HepG2 (cell line): ENCODE data around the gene OR2F1. TPM values are rescaled to one million over a fixed set of nuclear protein-coding genes. Genes with fewer than 3 reads are reported as not detected.

Experiments used
- ATAC-seq: fragments of 200-7000 bp; cut with Tn5 transposase; 3 replicates; pipeline ENCODE4 v1.9.1; 2020; ENCODE audit warnings: mild to moderate bottlenecking, moderate library complexity
- BruUV-seq: library from RNA; stranded (reverse); fragments of 400-500 nt; replicated peaks from 2 replicates; lab custom pipeline; 2021; lab: Mats Ljungman, UMichigan
- CTCF ChIA-PET: fragments of 300-600 bp; formaldehyde crosslinking; extraction: SDS; loops from one replicate; lab custom pipeline; 2021; ENCODE audit warnings: low total read pairs, inconsistent platforms, low intra/inter-chr PET ratio; lab: Yijun Ruan, JAX
- POLR2A ChIA-PET: fragments of 350-600 bp; sonication (Branson Sonifier 250); formaldehyde crosslinking; loops from one replicate; lab custom pipeline; 2020; ENCODE audit warnings: antibody characterized with exemption, inconsistent platforms; lab: Yijun Ruan, JAX
- DNase-seq: peaks from one replicate; pipeline ENCODE4 v3.0.0-alpha.2; 2015; ENCODE audit warnings: low spot score
- FAIRE-seq: peaks from 3 replicates; lab custom pipeline; 2011; peaks lifted over from hg19 to GRCh38; lab: Jason Lieb, UNC
- H2AFZ ChIP-seq: one replicate; pipeline ENCODE4 v1.6.1; 2011; ENCODE audit warnings: low read length, inconsistent platforms
- H3K27ac ChIP-seq: fragments of 300-600 bp; 3 replicates; pipeline ENCODE4 v1.8.0; 2011; ENCODE audit warnings: mixed run types, mild to moderate bottlenecking, mixed read lengths, low read length, inconsistent platforms; ENCODE audit not compliant: insufficient read depth; ENCODE audit errors: extremely low read length
- H3K27me3 ChIP-seq, 2 experiments: fragments of 200-600 bp in 1 of 2; 2 replicates in 1 of 2; 3 replicates in 1 of 2; pipeline versions ENCODE4 v1.6.0 to v1.8.0; 2011; ENCODE audit warnings: low read length in 2 of 2, mild to moderate bottlenecking in 2 of 2, moderate library complexity in 2 of 2, inconsistent platforms in 1 of 2; ENCODE audit not compliant: insufficient read depth in 2 of 2, control insufficient read depth in 1 of 2
- H3K36me3 ChIP-seq, 2 experiments: fragments of 200-600 bp in 1 of 2; replicated peaks in 1 of 2; 2 replicates in 1 of 2; 3 replicates in 1 of 2; pipeline versions ENCODE4 v1.5.1 to v1.8.0; 2011; ENCODE audit warnings: low read length in 2 of 2, inconsistent platforms in 1 of 2; ENCODE audit not compliant: insufficient read depth in 2 of 2, control insufficient read depth in 1 of 2
- H3K4me1 ChIP-seq: 2 replicates; pipeline ENCODE4 v1.5.1; 2012; ENCODE audit warnings: low read length, inconsistent platforms; ENCODE audit not compliant: insufficient read depth
- H3K4me2 ChIP-seq: 2 replicates; pipeline ENCODE4 v1.6.0; 2011; ENCODE audit warnings: low read depth, low read length, inconsistent platforms
- H3K4me3 ChIP-seq, 3 experiments: fragments of 200-600 bp in 1 of 3; sonication (generic), shearing (Covaris generic) in 1 of 3; replicated peaks in 1 of 3; 2 replicates each; pipeline ENCODE4 v1.5.1; 2011 to 2016; ENCODE audit warnings: low read length in 3 of 3, inconsistent platforms in 2 of 3, low read depth in 2 of 3, mild to moderate bottlenecking in 2 of 3, control low read depth in 1 of 3, mixed read lengths in 1 of 3; ENCODE audit not compliant: insufficient read depth in 1 of 3
- H3K79me2 ChIP-seq: one replicate; pipeline ENCODE4 v1.6.1; 2011; ENCODE audit warnings: low read length, inconsistent platforms; ENCODE audit not compliant: insufficient read depth
- H3K9ac ChIP-seq: 2 replicates; pipeline ENCODE4 v1.6.0; 2011; ENCODE audit warnings: mild to moderate bottlenecking, low read depth, low read length, inconsistent platforms; ENCODE audit not compliant: insufficient read depth
- H3K9me3 ChIP-seq: 2 replicates; pipeline ENCODE4 v1.5.1; 2012; ENCODE audit warnings: mild to moderate bottlenecking, low read length
- H4K20me1 ChIP-seq: 2 replicates; pipeline ENCODE4 v1.6.0; 2011; ENCODE audit warnings: inconsistent platforms, mild to moderate bottlenecking, low read length, moderate library complexity; ENCODE audit not compliant: insufficient read depth
- ATAD3A ChIP-seq: sonication (generic); formaldehyde crosslinking; IDR thresholded peaks from 2 replicates; pipeline ENCODE4 v1.4.0; 2020; ENCODE audit warnings: missing genetic modification reagents
- BCLAF1 ChIP-seq: fragments of 450-650 bp; IDR thresholded peaks from 2 replicates; pipeline ENCODE4 v1.6.1; 2017; ENCODE audit warnings: mild to moderate bottlenecking
- HMG20B ChIP-seq: conservative IDR thresholded peaks from 2 replicates; pipeline ENCODE4 v1.6.1; 2016; ENCODE audit warnings: missing genetic modification reagents, missing compliant biosample characterization
- HOXA3 ChIP-seq: sonication (generic); formaldehyde crosslinking; IDR thresholded peaks from 2 replicates; pipeline ENCODE4 v1.5.0; 2020; ENCODE audit warnings: missing genetic modification reagents
- MIER2 ChIP-seq: IDR thresholded peaks from 2 replicates; pipeline ENCODE4 v1.6.1; 2016; ENCODE audit warnings: missing biosample characterization, missing genetic modification reagents
- NPAS2 ChIP-seq: sonication (generic); formaldehyde crosslinking; IDR thresholded peaks from 2 replicates; pipeline ENCODE4 v1.8.0; 2022; ENCODE audit warnings: mild to moderate bottlenecking, missing genetic modification reagents, borderline replicate concordance
- NR2C2 ChIP-seq: sonication (generic); formaldehyde crosslinking; IDR thresholded peaks from 2 replicates; pipeline ENCODE4 v1.4.0; 2020; ENCODE audit warnings: missing genetic modification reagents, mild to moderate bottlenecking, moderate library complexity, borderline replicate concordance
- POGK ChIP-seq: sonication (generic); formaldehyde crosslinking; conservative IDR thresholded peaks from 2 replicates; pipeline ENCODE4 v1.8.0; 2022; ENCODE audit warnings: mild to moderate bottlenecking, moderate library complexity, missing genetic modification reagents
- RAD21 ChIP-seq: fragments of 450-650 bp; formaldehyde crosslinking; IDR thresholded peaks from 2 replicates; pipeline ENCODE4 v1.5.0; 2020; ENCODE audit warnings: mild to moderate bottlenecking
- SSRP1 ChIP-seq: IDR thresholded peaks from 2 replicates; pipeline ENCODE4 v1.6.1; 2016; ENCODE audit warnings: control low read depth
- TBX2 ChIP-seq: sonication (generic); formaldehyde crosslinking; IDR thresholded peaks from 2 replicates; pipeline ENCODE4 v1.5.0; 2020; ENCODE audit warnings: missing genetic modification reagents, mild to moderate bottlenecking, borderline replicate concordance
- YY1 ChIP-seq: IDR thresholded peaks from 2 replicates; pipeline ENCODE4 v1.6.1; 2011; ENCODE audit warnings: low read length, low read depth, moderate library complexity, mild to moderate bottlenecking; ENCODE audit not compliant: insufficient read depth, insufficient replicate concordance
- ZNF44 ChIP-seq: sonication (generic); formaldehyde crosslinking; IDR thresholded peaks from 2 replicates; pipeline ENCODE4 v1.5.1; 2020; ENCODE audit warnings: mild to moderate bottlenecking, missing genetic modification reagents
- ZNF564 ChIP-seq: sonication (generic); formaldehyde crosslinking; IDR thresholded peaks from 2 replicates; pipeline ENCODE4 v1.8.1; 2023; ENCODE audit warnings: mild to moderate bottlenecking, missing genetic modification reagents
- ZNF703 ChIP-seq: sonication (generic); formaldehyde crosslinking; IDR thresholded peaks from 2 replicates; pipeline ENCODE4 v1.5.1; 2020; ENCODE audit warnings: missing genetic modification reagents, mild to moderate bottlenecking, moderate library complexity, borderline replicate concordance
- WGBS: methylation state at CpG from one replicate; pipeline ENCODE4 v1.1.6; 2017; ENCODE audit warnings: low lambda C conversion rate; 5-methylcytosine and 5-hydroxymethylcytosine counted together
- in situ Hi-C: cut with HindIII; loops from 2 replicates; pipeline ENCODE4 v1.10.0; 2017; ENCODE audit warnings: low pct_unique_long_range_greater_than_20kb; ENCODE audit not compliant: extremely low pct_ligation_motif_present
- intact Hi-C: fragments of 100-400 bp; cut with micrococcal nuclease; formaldehyde crosslinking; loops from one replicate; pipeline ENCODE4 v1.10.0; 2022; ENCODE audit not compliant: unreplicated experiment
- polyA plus RNA-seq, 8 experiments: library from polyadenylated mRNA; depleted of rRNA in 3 of 8; stranded (reverse) in 7 of 8; unstranded in 1 of 8; fragments of >200 nt; fragmentation: Illumina TruSeq in 4 of 8; extraction: Trizol in 4 of 8; gene quantifications; 2 replicates each; pipeline versions ENCODE4 v1.2.1 to v1.2.3, GENCODE V29; 2011 to 2016; ENCODE audit warnings: low read depth in 4 of 8, missing spikeins in 1 of 8, mixed read lengths in 1 of 8; ENCODE audit not compliant: insufficient read depth in 1 of 8
- total RNA-seq, 5 experiments: library from RNA; depleted of rRNA; stranded (reverse); fragments of >200 nt; fragmentation: Illumina TruSeq; extraction: Trizol; gene quantifications; 2 replicates each; pipeline ENCODE4 v1.2.3, GENCODE V29; 2016; ENCODE audit warnings: low read depth in 1 of 5

OR2F1 gene
- total and polyA plus RNA-seq, 2 of the 13 experiments (the other 11 are each of a cell fraction or from before 2014, with no cell fraction given), result 0.36 to 1.5 TPM

GRCh38 chr7:143978585-143978984 lies 23.9 kb downstream of the OR2F1 start (continued):
- TF ChIP-seq RAD21 (CRISPR knock-in tag), result no peak
- no peak for TF ChIP-seq MIER2 (CRISPR knock-in tag)
- TF ChIP-seq HOXA3 (CRISPR knock-in tag), result no peak

- DNase-seq, result peak; percentile 35
- H3K4me2 ChIP-seq, result no peak overlapping the region
These were observed 24.7 kb downstream of the OR2F1 start for GRCh38 chr7:143979359-143979758.

More at GRCh38 chr7:143979359-143979758, 24.7 kb downstream of the OR2F1 start:
- ChIA-PET POLR2A (no interaction called here), CTCF (no interaction called here)
- H3K36me3 ChIP-seq, result no peaks in the 10 kb centered on the region
- FAIRE-seq (no peak), ATAC-seq (no peak)
- H3K27ac ChIP-seq, result no peak overlapping the region
- no peak overlapping the region for H3K9ac ChIP-seq
- H4K20me1 ChIP-seq, result no peaks in the 10 kb centered on the region
- H3K9me3 ChIP-seq, result no peaks in the 10 kb centered on the region
- in situ Hi-C loops (no loop called here), intact Hi-C loops (loop anchor here (5.0 kb wide), 2 partner anchors 33 to 77 kb away; partner anchors contain the start of gene TCAF1)
- no peaks in the 10 kb centered on the region for H3K27me3 ChIP-seq
- no peak overlapping the region for H2AFZ ChIP-seq
- BruUV-seq, result no TSS peak
- H3K79me2 ChIP-seq, result no peaks in the 10 kb centered on the region
- peaks cover 14% of the 10 kb centered on the region for H3K4me1 ChIP-seq
- no peak for TF ChIP-seq ATAD3A (CRISPR knock-in tag)
- no peak for TF ChIP-seq ZNF703 (CRISPR knock-in tag)
- TF ChIP-seq BCLAF1, result no peak
- no peak for TF ChIP-seq NPAS2 (CRISPR knock-in tag)
- no peak for TF ChIP-seq ZNF44 (CRISPR knock-in tag)
- TF ChIP-seq YY1, result no peak
- no peak for TF ChIP-seq NR2C2
- no peak for TF ChIP-seq HMG20B (CRISPR knock-in tag)
- TF ChIP-seq POGK (CRISPR knock-in tag), result no peak
- TF ChIP-seq SSRP1 (CRISPR knock-in tag), result no peak
- no peak for TF ChIP-seq TBX2 (CRISPR knock-in tag)
- TF ChIP-seq ZNF564 (CRISPR knock-in tag), result no peak
- no peak overlapping the region for H3K4me3 ChIP-seq
- WGBS, result 83% methylated on average over 1 of the region's 1 CpG
